Placental pericyte (primary cell): Measurements from ENCODE around the gene RBMY1J. TPM values are rescaled to one million over a fixed set of nuclear protein-coding genes. Genes with fewer than 3 reads are reported as not detected.

Experiments
- total RNA-seq: library from RNA; depleted of rRNA; stranded (reverse); fragments of >200 nt; gene quantifications from 2 replicates; pipeline ENCODE4 v1.2.3, GENCODE V29; 2012

The RBMY1J gene
- not detected in 2 replicates for total RNA-seq

GRCh38 chrY:22403110-22403509 lies at the start of gene RBMY1J:
Gene RBMY1J (plus strand): TSS chrY:22403410. CDS start chrY:22405448, 2,038 bp downstream.

Other genes with a start within 250 kb of the RBMY1J start
- not detected in 2 replicates for gene RBMY1F, start 220.5 kb upstream of the RBMY1J start, total RNA-seq